Vagina (tissue), 2 donors: ENCODE measurements around the gene COPS6.

Source experiments
- CTCF ChIP-seq, 3 experiments: fragments of 450-650 bp in 2 of 3; fragments of 200-600 bp in 1 of 3; sonication (generic) in 1 of 3; IDR thresholded peaks; one replicate each; pipeline ENCODE4 v1.5.1; 2017 to 2019; ENCODE audit warnings: antibody characterized with exemption in 3 of 3, mild to moderate bottlenecking in 2 of 3, moderate library complexity in 2 of 3
- POLR2A ChIP-seq, 2 donors: fragments of 450-650 bp; IDR thresholded peaks; one replicate each; pipeline ENCODE4 v1.6.1; 2017; ENCODE audit warnings: antibody characterized with exemption in 2 of 2, mild to moderate bottlenecking in 2 of 2, moderate library complexity in 2 of 2
- POLR2AphosphoS5 ChIP-seq, 2 donors: sonication (generic); formaldehyde crosslinking; IDR thresholded peaks; one replicate each; pipeline ENCODE4 v1.9.0; 2017; ENCODE audit warnings: antibody characterized with exemption in 2 of 2, mild to moderate bottlenecking in 2 of 2, low read depth in 1 of 2; ENCODE audit not compliant: insufficient read depth in 1 of 2

- TF ChIP-seq CTCF (IDR thresholded peaks at IDR 0.05) (no peak), POLR2AphosphoS5 (IDR thresholded peaks at IDR 0.05; ENCODE audit: insufficient read depth in 1 of 2, low read depth in 1 of 2) (no peak), POLR2A (IDR thresholded peaks at IDR 0.05) (no peak)
These were observed 16.8 kb downstream of the COPS6 start for GRCh38 chr7:100105534-100105933.
